ENCODE results near the gene LOXL3.

The LOXL3 gene

GRCh38 chr2:74593826-74594772, 40.4 kb upstream of the LOXL3 start:
- TF ChIP-seq, protein P1, sequence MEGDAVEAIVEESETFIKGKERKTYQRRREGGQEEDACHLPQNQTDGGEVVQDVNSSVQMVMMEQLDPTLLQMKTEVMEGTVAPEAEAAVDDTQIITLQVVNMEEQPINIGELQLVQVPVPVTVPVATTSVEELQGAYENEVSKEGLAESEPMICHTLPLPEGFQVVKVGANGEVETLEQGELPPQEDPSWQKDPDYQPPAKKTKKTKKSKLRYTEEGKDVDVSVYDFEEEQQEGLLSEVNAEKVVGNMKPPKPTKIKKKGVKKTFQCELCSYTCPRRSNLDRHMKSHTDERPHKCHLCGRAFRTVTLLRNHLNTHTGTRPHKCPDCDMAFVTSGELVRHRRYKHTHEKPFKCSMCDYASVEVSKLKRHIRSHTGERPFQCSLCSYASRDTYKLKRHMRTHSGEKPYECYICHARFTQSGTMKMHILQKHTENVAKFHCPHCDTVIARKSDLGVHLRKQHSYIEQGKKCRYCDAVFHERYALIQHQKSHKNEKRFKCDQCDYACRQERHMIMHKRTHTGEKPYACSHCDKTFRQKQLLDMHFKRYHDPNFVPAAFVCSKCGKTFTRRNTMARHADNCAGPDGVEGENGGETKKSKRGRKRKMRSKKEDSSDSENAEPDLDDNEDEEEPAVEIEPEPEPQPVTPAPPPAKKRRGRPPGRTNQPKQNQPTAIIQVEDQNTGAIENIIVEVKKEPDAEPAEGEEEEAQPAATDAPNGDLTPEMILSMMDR (IDR thresholded peaks at IDR 0.05; ENCODE audit: low read depth, low read length), result no peak
- H3K4me3 ChIP-seq (ENCODE audit: low read depth, low read length), result no peak overlapping the region

DNA sequence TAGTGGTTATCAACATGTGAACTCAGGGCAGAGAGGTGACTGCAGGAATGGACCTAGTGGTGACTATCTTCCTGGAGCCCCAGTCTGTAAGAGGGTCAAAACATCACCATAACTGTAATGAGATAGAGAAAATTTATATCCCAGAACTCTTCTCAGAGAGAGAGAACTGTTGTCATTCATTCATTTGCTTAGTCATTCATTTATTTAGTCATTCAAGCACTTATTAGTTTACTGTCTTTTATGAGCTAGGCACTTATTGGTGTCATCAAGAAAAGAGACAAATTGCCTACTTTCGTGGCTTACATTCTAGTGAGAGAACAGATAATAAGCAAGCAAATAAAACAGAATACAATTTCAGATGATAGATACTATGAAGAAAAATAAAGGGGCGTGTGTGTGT, 34.9 kb upstream of the LOXL3 start:
- H3K4me3 ChIP-seq (ENCODE audit: low read depth, low read length), result no peak overlapping the region
- TF ChIP-seq, protein P1 (IDR thresholded peaks at IDR 0.05; ENCODE audit: low read depth, low read length), result no peak

GRCh38 chr2:74587664-74588277, 34.0 kb upstream of the LOXL3 start:
- TF ChIP-seq, protein P1 (IDR thresholded peaks at IDR 0.05; ENCODE audit: low read depth, low read length), result peak; percentile 44; the same call in 1 of the 2 replicates
- H3K4me3 ChIP-seq (ENCODE audit: low read depth, low read length), result no peak overlapping the region

DNA sequence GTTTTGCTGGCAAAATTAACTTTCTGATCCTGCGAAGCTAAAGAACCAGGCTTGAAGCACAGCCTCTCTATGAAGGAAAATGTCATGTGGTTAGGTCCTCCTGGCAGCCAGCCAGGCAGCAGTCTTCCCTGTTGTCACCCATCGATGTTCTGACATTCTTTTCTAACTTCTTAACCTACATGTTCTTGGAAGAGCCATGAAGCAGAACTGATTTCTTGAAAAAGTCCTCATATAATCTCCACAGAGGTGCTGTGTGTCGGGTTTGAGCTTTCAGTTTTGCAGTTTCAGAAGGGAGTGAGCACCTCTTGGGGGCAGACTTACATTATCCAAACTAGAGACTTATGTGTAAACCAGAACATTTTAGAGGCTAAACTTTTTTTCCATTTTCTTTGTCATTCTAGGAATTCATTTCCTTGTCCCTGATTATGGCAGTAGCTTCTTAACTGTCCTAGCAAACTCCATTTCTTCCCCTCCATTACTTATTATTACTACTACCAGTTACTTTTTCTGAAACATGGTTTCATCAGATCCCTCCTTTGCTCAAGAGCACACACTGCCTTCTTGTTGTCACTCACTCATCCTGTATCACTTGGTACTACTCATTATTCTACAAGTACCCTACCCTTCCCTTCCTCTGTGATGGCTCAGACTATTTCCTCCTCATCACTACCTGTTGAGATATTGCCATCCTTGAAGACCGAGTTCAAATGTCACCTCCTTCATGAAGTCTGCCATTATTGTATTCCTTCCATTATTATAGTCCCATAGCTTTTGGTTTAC, 31.9 kb upstream of the LOXL3 start:
- H3K4me3 ChIP-seq (ENCODE audit: low read depth, low read length), result no peak overlapping the region
- TF ChIP-seq, protein P1 (IDR thresholded peaks at IDR 0.05; ENCODE audit: low read depth, low read length), result no peak

GRCh38 chr2:74584088-74584645, 30.4 kb upstream of the LOXL3 start:
- TF ChIP-seq, protein P1 (IDR thresholded peaks at IDR 0.05; ENCODE audit: low read depth, low read length), result no peak
- no peak overlapping the region for H3K4me3 ChIP-seq (ENCODE audit: low read depth, low read length)

GRCh38 chr2:74583504-74583903, 29.8 kb upstream of the LOXL3 start:
- no peak overlapping the region for H3K4me3 ChIP-seq (ENCODE audit: low read depth, low read length)
- TF ChIP-seq, protein P1 (IDR thresholded peaks at IDR 0.05; ENCODE audit: low read depth, low read length), result no peak
